NCI-H446 (cell line): ENCODE measurements around the gene MEGF11.

Experiments
- DNase-seq, 2 experiments: peaks; one replicate each; lab custom pipeline; 2025; lab: John Stamatoyannopoulos, UW

MEGF11 gene

DNA sequence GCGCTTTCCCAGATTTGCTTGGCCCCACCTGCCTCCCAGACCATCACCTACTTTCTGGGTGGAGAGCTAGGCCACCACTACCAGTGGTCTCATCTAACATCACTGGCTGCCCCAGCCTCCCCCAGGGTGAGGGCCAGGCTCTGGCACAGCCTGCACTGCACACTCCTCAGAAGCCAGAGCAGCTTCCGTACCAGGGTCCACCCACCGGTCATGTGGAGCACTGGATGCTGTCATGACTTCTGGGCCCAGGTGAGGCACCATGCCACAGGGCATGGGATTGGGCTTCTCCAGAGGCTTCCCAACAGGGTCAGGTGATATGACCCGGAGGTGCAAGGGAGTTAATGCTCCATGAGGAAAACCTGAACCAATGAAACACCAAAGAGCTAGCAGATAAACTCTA is 14.0 kb downstream of the MEGF11 start:
- no peak for DNase-seq

DNA sequence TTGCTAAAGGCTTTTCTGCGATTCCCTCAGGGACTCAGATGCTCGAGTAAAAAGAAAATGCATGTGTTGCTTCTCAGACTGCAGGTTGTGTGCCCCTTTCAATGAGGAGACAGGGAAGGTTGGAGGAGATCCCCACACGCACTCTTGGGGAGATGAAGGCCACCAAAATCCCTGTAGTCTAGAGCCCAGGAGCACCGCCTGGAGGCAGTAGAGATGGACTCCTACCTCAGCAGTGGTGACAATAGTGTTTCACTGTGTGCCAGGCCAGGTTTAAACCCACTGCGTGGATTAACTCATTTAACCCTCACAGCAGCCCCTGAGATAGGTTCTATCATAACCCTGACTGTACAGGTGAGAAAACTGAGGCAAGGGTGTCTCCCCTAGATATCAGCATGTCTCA is 15.2 kb downstream of the MEGF11 start:
- DNase-seq = no peak

DNA sequence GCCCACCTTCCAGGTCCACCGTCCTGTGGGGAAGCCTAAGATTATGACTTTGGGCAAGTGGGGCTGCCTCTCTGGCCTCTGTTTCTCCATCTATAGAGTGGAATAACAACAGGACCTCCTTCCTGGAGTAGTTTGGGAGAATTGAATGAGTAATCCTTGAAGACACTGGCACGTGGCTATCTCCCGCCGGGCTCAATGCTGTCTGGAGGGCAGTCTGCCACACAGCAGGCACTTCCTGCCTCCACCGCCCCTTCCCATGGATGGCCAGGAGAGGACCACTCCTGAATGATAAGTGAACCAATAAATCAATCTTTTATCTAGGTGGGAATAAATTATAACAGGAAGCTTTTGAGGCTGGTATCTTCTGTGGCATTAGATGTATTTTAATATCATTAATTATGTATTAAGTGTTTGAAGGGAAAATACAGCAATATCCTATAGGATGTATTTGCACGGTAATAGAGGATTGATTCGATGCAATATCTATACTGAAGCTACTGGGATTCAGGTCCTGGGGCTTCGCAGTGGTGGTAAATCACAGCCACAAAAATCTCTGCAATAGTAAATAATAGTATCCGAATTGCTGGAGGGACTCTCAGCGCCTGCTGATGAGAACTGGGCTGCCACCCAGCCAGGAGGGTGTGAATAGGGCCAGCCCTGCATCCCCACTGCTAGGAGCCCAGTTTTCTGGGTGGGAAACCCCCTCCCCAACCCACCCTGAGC is 15.9 kb downstream of the MEGF11 start:
- no peak for DNase-seq

DNA sequence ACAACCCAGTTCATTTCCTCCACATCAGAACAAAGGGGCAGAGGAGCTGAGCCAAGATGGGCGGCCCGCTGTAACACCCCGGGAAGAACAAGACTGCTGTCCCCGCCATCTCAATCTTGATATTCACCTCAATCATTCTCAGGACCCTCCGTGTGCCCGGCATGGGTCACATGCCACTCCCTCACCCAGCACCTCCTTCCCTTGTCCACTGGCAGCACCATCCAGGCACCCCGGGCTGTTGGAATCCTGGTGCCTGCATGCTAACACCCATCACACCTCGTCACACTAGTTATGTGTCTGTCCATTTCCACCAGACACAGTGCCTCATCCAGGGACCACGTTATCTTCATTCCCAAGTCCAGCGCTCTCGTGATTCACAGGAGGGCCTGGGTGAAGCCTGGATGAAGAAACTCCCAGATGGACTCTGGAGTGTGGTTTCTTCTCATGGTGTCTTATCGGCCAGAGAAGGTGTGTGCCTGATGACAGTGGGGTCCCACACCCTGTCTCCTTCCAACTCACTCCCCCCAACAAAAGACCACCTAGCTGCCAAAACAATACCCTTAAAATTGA is 16.7 kb downstream of the MEGF11 start:
- DNase-seq = no peak

DNA sequence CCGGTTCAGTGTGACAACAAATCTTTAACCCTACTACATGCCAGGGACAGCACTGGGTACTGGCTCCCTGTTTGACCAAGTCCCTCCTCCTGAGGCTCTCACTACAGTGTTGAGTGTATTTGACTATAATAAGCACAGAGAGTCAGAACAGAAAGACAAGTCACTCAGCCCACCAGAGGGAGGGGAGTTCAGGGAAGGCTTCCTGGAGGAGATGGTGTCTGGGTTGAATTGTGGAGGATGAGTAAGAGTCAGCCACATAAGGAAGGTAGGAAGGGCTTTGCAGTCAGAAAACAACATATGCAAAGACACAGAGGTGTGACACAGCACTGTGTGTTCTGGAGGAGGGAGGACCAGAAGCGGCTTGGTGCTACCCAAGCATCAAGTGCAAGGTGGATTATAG is 17.7 kb downstream of the MEGF11 start:
- no peak for DNase-seq

DNA sequence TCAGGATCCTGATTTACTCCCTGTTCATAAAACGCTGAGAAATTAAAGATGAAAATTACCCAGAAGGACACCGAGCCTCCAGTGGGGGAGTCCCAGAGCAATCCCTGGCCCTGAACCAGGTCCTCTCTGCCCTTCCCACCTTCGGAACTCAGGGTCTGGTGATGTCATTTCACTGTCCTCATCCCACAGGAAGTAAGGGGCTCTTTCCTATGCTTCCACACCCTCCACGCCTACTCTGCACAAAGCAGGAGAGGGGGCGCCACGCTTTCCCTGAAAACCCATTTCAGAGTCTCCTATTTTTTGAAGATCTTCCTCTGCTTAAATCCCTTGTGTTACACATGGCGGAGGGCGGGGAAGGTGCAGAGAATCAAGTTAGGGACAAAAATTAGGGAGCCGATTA is 18.8 kb downstream of the MEGF11 start:
- DNase-seq = no peak

DNA sequence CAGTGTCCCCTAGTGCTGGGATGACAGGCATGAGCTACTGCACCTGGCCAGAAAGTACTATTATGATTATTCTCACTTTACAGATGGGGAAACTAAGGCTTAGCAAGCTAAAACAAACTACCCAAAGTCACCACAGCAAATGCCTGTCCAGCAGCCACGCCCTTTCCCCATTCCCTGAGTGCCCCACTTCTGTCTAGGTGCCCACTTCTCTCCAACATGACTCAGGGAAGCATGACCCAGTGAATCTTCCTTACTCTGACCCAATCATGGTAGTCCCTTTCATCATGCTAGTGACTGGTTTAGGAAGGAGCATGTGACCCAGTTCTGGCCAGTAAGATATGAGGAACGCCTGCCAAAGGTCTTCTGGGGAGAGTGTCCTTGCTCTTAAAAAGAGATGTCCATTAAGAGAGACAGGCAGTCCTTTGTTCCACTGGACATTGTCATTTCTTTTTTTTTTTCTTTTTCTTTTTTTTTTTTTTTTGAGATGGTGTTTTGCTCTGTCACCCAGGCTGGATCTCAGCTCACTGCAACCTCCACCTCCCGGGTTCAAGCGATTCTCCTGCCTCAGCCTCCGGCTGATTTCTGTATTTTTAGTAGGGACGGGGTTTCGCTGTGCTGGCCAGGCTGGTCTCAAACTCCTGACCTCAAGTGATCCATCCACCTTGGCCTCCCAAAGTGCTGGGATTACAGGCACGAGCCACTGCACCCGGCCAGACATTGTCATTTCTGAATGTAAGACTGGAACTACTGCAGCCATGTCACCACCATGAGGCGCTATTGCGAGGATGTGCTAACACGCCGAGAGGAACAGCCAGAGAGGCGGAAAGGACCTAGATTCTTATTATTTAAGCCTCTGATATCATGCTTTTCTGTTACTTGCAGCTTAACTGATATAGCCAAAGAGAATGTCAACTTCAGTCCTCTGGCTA is 19.8 kb downstream of the MEGF11 start:
- DNase-seq = no peak

DNA sequence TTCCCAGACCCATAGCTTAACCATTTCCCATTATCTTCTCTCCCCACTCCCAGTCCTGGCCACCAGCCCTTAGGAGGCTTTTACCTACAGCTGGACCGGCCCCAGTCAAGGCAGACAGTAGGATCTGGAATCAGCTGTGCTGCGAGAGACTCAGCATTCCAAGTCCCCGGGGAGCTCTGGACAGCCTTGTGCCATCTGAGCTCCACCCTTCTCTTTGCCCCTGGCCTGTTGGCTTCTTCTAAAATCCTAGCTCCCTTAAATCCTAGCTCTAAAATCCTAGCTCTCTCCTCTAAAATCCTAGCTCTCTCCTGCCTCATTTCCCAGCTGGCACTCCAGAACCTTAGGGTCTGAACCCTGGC is 21.3 kb downstream of the MEGF11 start:
- peak in 1 of 2 experiments; percentile 12 for DNase-seq

DNA sequence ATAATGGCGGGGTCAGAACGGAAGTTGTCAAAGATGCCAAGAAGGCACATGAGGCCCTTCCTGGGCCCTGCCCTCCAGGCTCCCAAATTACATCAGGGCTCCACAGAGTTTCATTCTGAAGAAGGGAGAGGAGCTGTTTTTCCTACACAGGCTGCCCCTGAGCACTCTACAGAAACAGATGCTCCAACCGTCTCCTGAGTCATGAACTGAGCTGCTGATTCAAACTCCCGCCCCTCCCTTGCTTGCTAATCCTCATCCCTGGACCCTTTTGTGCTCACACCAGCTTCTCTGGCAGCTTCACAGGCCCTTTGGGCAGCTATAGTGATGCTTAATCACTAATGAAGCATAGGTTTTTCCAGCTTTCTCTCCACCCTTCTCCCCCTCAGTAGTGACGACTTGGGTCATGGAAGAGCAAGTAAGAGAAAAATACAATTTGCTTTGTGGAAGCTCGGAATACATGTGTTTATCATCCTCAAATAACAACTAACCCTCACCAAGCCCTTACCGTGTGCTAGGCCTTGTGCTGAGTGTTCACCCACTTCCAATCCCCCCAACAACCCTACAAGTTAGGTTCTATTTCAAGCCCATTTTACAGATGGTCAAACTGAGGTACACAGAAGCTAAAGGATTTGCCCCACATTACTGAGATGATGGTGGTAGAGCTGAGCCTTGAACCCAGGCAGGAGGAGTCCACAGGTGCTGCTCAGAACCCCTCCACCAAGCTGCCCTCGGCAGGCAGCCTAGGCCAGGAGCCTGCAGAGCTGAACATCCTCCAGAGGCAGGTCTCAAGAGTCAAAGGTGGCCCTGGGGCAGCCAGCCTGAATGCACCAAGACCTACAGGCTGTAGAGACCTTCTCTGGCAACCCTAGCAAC is 21.9 kb downstream of the MEGF11 start:
- peak in 1 of 2 experiments; percentile 46 for DNase-seq

DNA sequence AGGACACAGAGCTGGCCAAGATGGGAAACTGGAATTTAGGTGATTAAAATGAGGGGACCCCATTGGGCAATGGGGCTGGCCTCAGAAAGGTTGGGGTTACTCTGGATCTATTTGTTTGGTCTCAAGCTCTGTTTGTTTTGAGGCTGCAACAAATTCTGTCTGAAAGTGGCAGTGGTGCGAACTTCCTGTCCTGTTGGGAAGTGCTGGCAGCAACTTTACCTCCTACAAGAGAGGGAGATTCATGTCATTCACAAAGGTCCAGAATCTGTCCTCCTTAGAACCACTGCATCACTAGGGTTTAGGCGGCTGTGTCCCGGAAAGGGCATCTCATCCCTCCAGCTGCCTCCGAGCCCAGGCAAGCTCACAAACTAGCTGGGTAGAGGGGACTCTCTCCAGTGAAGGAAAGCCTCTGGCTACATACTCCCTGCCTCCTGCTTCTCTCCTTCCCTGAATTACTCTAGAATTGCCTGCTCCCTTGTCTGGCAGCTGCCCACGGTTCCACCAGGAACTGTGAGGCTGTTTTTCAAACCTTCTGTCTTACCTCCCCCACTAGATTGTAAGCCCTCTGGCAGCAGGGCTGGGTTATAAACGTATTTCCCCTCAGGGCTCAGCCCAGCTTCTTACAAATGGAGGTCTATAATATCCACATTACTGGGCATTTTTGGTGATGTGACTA is 23.6 kb downstream of the MEGF11 start:
- DNase-seq = peak in 1 of 2 experiments; percentile 3

DNA sequence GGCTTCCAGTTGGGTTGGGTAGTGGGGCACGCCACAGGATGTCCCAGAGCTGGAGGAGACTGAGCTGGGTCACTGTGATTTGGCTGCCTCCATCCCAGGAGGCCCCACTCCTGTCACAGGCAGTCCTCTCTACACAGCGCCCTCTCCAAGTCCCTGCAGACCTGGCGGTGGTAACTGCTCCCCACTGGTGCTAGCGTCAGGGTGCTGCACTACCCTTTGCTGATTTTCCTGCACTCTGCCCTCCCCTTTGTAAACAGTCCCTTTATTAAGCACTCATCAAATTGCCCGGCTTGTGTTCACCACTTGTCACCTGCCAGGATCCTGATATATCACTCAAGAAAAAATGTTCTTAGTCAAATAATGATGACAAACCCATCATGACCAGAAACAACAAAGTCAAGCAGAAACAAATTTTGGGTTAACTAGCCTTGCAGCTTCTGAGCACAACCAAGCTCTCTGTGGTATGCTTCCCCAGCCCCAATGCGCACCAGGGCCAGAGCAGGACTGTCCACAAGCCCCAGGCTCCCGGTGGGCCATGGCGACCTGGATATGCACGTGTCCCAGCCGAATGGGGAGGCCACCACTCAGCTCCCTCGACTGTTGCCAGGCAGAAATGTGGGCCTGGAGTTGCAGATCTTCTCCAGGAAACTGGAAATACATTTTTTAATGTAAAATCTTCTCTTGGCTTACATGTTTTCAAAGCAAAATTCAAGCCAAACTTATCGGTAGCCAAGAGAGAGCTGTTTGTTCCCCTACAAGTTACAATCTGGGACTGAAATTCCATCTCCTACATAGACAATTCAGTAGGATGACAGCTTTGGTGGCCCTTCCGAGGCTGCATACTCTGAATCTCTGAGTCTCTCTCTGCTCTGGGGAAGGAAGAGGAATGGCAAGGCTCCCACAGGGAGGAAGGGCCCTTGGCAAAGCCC is 24.5 kb downstream of the MEGF11 start:
- DNase-seq = no peak

DNA sequence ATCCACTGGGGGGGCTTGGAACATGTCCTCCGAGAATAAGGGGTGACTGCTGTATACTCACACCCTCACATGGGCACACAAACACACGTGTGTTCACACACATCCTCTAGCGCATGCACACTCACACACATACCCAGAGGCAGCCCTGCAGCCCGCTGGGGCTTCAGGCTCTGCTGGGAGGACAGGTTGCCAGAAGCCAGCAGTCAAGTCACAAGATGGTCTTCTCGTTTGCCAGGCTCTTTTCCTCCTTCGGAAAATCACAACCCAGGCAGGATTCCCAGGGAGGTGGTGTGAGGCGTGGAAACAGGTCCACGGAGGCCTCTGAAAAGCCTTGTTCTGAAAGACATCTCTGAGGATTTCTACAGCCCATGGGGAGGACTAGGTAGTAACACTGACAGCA is 26.8 kb downstream of the MEGF11 start:
- no peak for DNase-seq

DNA sequence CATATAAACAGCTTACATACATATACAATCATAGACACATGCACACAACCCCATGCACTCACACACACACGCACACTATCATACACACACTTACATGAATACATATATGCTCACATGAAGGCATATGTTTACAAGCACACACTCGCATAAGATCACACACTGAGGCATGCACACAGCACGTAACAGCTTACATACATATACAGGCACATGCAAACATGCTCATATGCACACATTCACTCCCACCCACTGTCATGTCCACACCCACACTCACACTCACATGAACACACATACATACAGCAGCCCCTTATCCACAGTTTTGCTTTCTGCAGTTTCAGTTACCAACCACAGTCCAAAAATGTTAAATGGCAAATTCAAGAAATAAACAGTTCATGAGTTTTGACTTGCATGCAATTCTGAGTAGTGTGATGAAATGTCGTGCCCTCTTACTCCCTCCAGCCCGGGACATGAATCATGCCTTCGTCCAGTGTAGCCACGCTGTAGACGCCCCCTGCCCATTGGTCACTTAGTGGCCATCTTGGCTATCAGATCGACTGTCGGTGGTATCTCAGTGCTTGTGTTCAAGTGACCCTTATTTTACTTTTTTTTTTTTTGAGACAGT is 27.8 kb downstream of the MEGF11 start:
- no peak for DNase-seq

DNA sequence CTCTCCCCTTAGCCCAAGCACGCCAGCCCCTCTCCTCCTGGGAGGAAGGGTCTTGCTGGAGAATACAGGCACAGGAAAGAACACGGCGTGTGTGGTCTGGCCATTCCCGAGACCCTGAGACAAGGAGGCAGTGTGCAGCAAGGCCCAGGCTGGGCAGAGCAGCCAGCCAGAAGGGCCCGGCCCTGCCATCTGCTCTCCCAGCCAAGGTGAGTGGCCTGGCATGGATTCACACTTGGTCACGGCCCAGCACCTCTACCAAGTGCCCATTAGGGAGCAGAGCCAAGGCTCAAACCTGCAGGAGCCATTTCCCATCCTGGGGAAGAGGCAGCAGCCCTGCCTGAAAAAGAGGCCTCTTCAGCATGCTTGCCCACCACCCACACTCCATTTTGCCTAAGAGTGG is 28.6 kb downstream of the MEGF11 start:
- DNase-seq = peak; percentile 27 to 66

DNA sequence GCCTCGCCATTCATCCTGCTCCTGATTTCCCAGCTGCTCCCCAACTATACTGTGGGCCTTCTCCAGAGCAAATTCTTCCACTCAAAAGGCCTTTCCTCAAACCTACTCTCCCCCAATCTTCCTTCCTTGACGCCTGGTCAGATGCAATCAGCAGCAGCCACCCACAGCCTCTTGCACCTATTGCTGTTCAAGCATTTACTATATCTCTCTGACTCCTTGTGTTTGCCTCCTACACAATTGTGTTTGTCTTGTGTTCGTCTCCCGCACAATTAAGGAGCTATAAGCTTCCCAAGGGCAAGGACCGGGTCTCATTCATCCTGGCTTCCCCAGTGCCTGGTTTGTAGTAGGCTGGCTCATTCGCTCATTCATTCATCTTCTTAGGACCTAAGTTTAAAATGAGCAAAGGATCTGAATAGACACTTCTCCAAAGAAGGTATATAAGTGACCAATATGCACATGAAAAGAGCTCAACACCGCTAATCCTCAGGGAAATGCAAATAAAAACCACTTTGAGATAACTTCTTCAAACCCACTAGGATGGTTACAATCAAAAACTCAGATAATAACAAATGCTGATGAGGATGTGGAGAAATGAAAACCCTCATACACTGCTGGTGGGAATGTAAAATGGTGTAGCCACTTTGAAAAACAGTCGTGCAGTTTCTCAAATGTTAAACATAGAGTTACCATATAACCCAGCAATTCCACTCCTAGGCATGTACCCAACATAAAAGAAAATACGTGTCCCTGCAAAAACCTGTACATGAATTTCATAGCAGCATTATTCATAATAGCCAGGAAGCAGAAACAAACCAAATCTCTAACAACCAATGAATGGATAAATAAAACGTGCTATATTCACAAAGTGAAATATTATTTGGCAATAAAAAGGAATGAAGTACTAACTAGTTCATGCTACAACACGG is 31.0 kb downstream of the MEGF11 start:
- DNase-seq = no peak

DNA sequence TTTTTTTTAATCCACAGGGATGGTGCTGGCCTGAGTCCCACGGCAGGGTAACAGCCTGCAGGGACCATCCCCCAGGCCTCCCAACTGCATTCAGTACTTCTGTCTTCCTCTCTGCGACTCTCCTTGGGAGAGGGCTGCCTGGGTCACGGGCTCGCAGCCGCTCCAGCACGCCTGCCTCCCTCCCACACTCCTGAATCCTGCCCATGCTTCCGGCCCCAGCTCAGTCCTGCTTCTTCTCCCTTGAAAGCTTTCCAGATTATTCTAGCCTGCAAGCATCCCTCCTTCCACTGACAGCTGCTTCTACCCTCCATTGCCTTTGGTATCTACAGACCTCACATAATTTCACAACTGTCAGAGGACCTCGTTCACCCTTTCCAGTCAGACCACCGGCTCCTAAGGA is 32.4 kb downstream of the MEGF11 start:
- DNase-seq = no peak

DNA sequence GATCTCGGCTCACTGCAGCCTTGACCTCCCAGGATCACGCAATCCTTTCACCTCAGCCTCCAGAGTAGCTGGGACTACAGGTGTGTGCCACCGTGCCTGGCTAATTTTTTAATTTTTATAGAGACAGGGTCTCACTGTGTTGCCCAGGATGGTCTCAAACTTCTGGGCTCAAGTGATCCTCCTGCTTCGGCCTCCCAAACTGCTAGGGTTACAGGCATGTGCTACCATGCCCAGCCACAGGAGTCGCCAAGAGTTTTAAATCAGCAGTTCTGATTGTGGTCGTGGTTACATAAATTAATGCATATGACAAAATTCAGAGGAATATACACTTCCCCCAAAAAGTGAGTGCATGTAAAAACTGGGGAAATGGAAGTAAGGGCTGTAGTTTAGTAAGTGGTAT is 32.9 kb downstream of the MEGF11 start:
- no peak for DNase-seq

DNA sequence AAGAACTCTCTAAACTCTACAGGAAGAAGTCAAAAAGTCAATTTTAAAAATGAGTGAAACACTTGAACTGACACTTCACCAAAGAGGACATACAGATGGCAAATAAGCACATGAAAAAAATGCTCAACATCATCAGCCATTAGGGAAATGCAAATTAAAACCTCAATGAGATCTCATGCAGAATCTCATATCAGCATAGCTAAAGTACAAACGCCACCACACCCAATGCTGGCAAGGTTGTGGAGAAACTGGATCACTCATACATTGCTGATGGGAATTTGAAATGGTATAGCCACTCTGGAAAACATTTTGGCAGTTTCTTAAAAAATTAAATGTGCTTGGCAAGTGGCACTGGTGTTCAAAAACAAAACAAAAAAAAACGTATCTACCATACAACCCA is 34.2 kb downstream of the MEGF11 start:
- no peak for DNase-seq

DNA sequence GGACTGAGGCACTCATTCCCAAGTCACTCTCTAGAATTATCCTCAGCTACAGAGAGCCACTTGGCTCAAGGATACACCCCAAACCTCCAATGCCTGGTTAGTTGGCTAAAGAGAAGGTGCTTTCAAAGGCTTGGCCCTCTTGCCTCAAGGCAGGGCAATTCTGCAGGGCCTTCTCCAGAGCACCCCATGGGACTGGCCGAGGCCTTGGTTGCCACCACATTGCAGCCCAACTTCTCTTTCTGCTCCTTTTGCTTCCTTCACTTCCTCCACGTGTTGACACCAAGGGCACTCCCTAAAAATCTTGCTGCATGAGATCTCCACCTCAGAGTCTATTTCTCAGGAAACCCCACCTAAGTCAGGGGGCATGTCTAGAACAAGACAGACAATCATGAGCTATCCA is 36.7 kb downstream of the MEGF11 start:
- no peak for DNase-seq
